ENCODE results near the gene AGTRAP.

Gene AGTRAP

GRCh38 chr1:11793819-11794218 is 57.9 kb downstream of the AGTRAP start:
- DNase-seq: no peak
- Histone ChIP-seq H3K4me3 (ENCODE audit: low read depth, low read length) (no peak overlapping the region), H3K36me3 (replicated peaks) (peaks cover 8% of the 10 kb centered on the region), H3K27me3 (replicated peaks) (no peaks in the 10 kb centered on the region), H3K27ac (no peak overlapping the region)
- TF ChIP-seq CTCF (IDR thresholded peaks at IDR 0.05; ENCODE audit: low read depth, low read length, missing control alignments): no peak
- in situ Hi-C loops (cut with HindIII; ENCODE audit: low pct_ligation_motif_present, low sequenced_read_pairs): no loop called here

- Histone ChIP-seq H3K27me3 (replicated peaks) (no peaks in the 10 kb centered on the region), H3K36me3 (replicated peaks) (peaks cover 8% of the 10 kb centered on the region), H3K27ac (no peak overlapping the region), H3K4me3 (ENCODE audit: low read depth, low read length) (no peak overlapping the region)
- TF ChIP-seq CTCF (IDR thresholded peaks at IDR 0.05; ENCODE audit: low read depth, low read length, missing control alignments): no peak
- DNase-seq: no peak
- in situ Hi-C loops (cut with HindIII; ENCODE audit: low pct_ligation_motif_present, low sequenced_read_pairs): no loop called here
These were observed 58.7 kb downstream of the AGTRAP start for GRCh38 chr1:11794446-11795237.

GRCh38 chr1:11795238-11795890 is 59.4 kb downstream of the AGTRAP start:
- H3K36me3 ChIP-seq (replicated peaks): peaks cover 8% of the 10 kb centered on the region
- no peak overlapping the region for H3K4me3 ChIP-seq (ENCODE audit: low read depth, low read length)
- H3K27me3 ChIP-seq (replicated peaks): no peaks in the 10 kb centered on the region
- DNase-seq: no peak
- H3K27ac ChIP-seq: no peak overlapping the region
- no peak for TF ChIP-seq CTCF (IDR thresholded peaks at IDR 0.05; ENCODE audit: low read depth, low read length, missing control alignments)
- in situ Hi-C loops (cut with HindIII; ENCODE audit: low pct_ligation_motif_present, low sequenced_read_pairs): no loop called here

- Histone ChIP-seq H3K4me3 (ENCODE audit: low read depth, low read length) (no peak overlapping the region), H3K36me3 (replicated peaks) (peaks cover 8% of the 10 kb centered on the region), H3K27ac (no peak overlapping the region), H3K27me3 (replicated peaks) (no peaks in the 10 kb centered on the region)
- peak; percentile 24 for DNase-seq
- no peak for TF ChIP-seq CTCF (IDR thresholded peaks at IDR 0.05; ENCODE audit: low read depth, low read length, missing control alignments)
- in situ Hi-C loops (cut with HindIII; ENCODE audit: low pct_ligation_motif_present, low sequenced_read_pairs): no loop called here
These were observed 60.3 kb downstream of the AGTRAP start for GRCh38 chr1:11796036-11796828.

GRCh38 chr1:11797525-11798216 is 61.7 kb downstream of the AGTRAP start:
- H3K27me3 ChIP-seq (replicated peaks): no peaks in the 10 kb centered on the region
- no peak overlapping the region for H3K4me3 ChIP-seq (ENCODE audit: low read depth, low read length)
- peak; percentile 40 for DNase-seq
- in situ Hi-C loops (cut with HindIII; ENCODE audit: low pct_ligation_motif_present, low sequenced_read_pairs): no loop called here
- no peak overlapping the region for H3K27ac ChIP-seq
- TF ChIP-seq CTCF (IDR thresholded peaks at IDR 0.05; ENCODE audit: low read depth, low read length, missing control alignments): no peak
- H3K36me3 ChIP-seq (replicated peaks): peaks cover 8% of the 10 kb centered on the region

Measured in brain microvascular endothelial cell (primary cell).